SU-DHL-6 (cell line): ENCODE data around the gene ZNF423.

Experiments used
- H2AFZ ChIP-seq: fragments of 200-600 bp; sonication (generic); 2 replicates; pipeline ENCODE4 v1.6.1; 2014; ENCODE audit warnings: low read depth, mild to moderate bottlenecking, moderate library complexity, mixed read lengths, antibody characterized with exemption, low read length; ENCODE audit not compliant: severe bottlenecking
- H3F3A ChIP-seq: fragments of 200-600 bp; shearing (Covaris generic); 2 replicates; pipeline ENCODE4 v1.6.0; 2016; ENCODE audit warnings: antibody characterized with exemption, mild to moderate bottlenecking; ENCODE audit not compliant: insufficient read depth
- H3K27ac ChIP-seq: fragments of 200-600 bp; sonication (generic); 2 replicates; pipeline ENCODE4 v1.5.1; 2016; ENCODE audit warnings: low read depth, mild to moderate bottlenecking, low read length, moderate library complexity, mixed read lengths
- H3K27me3 ChIP-seq: fragments of 200-600 bp; sonication (generic), shearing (Covaris generic); 2 replicates; pipeline ENCODE4 v1.6.0; 2014; ENCODE audit warnings: mild to moderate bottlenecking, low read length
- H3K36me3 ChIP-seq: fragments of 200-600 bp; sonication (generic); 2 replicates; pipeline ENCODE4 v1.6.1; 2014; ENCODE audit warnings: mild to moderate bottlenecking, low read length, mixed read lengths
- H3K4me2 ChIP-seq: fragments of 300-600, 200-600 bp; shearing (Covaris generic), sonication (generic); 2 replicates; pipeline ENCODE4 v1.6.0; 2014; ENCODE audit warnings: low read length, low read depth, mild to moderate bottlenecking; ENCODE audit not compliant: poor library complexity, severe bottlenecking
- H3K4me3 ChIP-seq: fragments of 200-600 bp; sonication (generic); 2 replicates; pipeline ENCODE4 v1.5.1; 2014; ENCODE audit warnings: antibody characterized with exemption, low read length, mild to moderate bottlenecking, mixed read lengths; ENCODE audit not compliant: insufficient read depth, poor library complexity, severe bottlenecking
- H3K79me2 ChIP-seq: fragments of 200-600 bp; sonication (generic); 2 replicates; pipeline ENCODE4 v1.6.1; 2014; ENCODE audit warnings: mild to moderate bottlenecking, low read length, moderate library complexity; ENCODE audit not compliant: insufficient read depth
- H3K9ac ChIP-seq: fragments of 200-600 bp; sonication (generic); 2 replicates; pipeline ENCODE4 v1.7.0; 2014; ENCODE audit warnings: mild to moderate bottlenecking, low read length
- H3K9me2 ChIP-seq: fragments of 200-600 bp; sonication (generic); replicated peaks from 2 replicates; pipeline ENCODE4 v1.6.1; 2014; ENCODE audit warnings: low read length; ENCODE audit not compliant: insufficient read depth
- H3K9me3 ChIP-seq: fragments of 200-600 bp; sonication (generic); 2 replicates; pipeline ENCODE4 v1.6.1; 2014; ENCODE audit warnings: low read length, mixed read lengths; ENCODE audit not compliant: insufficient read depth
- H4K20me1 ChIP-seq: fragments of 200-600 bp; sonication (generic); 2 replicates; pipeline ENCODE4 v1.6.1; 2014; ENCODE audit warnings: low read depth, mild to moderate bottlenecking, antibody characterized with exemption, low read length, moderate library complexity, mixed read lengths
- CTCF ChIP-seq: fragments of 200-600 bp; sonication (generic); IDR thresholded peaks from one replicate; pipeline ENCODE4 v1.5.1; 2017; ENCODE audit warnings: antibody characterized with exemption, mild to moderate bottlenecking, low read length, moderate library complexity; ENCODE audit not compliant: insufficient read depth, poor library complexity, severe bottlenecking
- EZH2phosphoT487 ChIP-seq: fragments of 200-600 bp; sonication (generic), shearing (Covaris generic); conservative IDR thresholded peaks from 2 replicates; pipeline ENCODE4 v1.6.1; 2018; ENCODE audit warnings: mild to moderate bottlenecking, antibody characterized with exemption, low read length, moderate library complexity, mixed read lengths

The ZNF423 gene

GRCh38 chr16:49456763-49457162 lies 399.1 kb downstream of the ZNF423 start:
- Histone ChIP-seq H3K27ac (no peak overlapping the region), H3K9me2 (no peaks in the 10 kb centered on the region), H3K36me3 (no peaks in the 10 kb centered on the region), H2AFZ (no peak overlapping the region), H4K20me1 (no peaks in the 10 kb centered on the region), H3K27me3 (no peaks in the 10 kb centered on the region), H3K9ac (no peak overlapping the region), H3F3A (no peaks in the 10 kb centered on the region), H3K9me3 (no peaks in the 10 kb centered on the region), H3K79me2 (no peaks in the 10 kb centered on the region), H3K4me2 (no peak overlapping the region), H3K4me3 (no peak overlapping the region)
- no peak for TF ChIP-seq EZH2phosphoT487
- TF ChIP-seq CTCF = no peak

GRCh38 chr16:49455991-49456745 lies 399.7 kb downstream of the ZNF423 start:
- no peaks in the 10 kb centered on the region for H3K27me3 ChIP-seq
- H3F3A ChIP-seq = no peaks in the 10 kb centered on the region
- H3K4me2 ChIP-seq = no peak overlapping the region
- no peak for TF ChIP-seq CTCF
- no peak for TF ChIP-seq EZH2phosphoT487
- no peak overlapping the region for H3K4me3 ChIP-seq
- no peak overlapping the region for H3K9ac ChIP-seq
- no peaks in the 10 kb centered on the region for H3K9me3 ChIP-seq
- no peaks in the 10 kb centered on the region for H3K79me2 ChIP-seq
- no peaks in the 10 kb centered on the region for H3K9me2 ChIP-seq
- no peaks in the 10 kb centered on the region for H4K20me1 ChIP-seq
- H2AFZ ChIP-seq = no peak overlapping the region
- no peaks in the 10 kb centered on the region for H3K36me3 ChIP-seq
- no peak overlapping the region for H3K27ac ChIP-seq

- Histone ChIP-seq H3K36me3 (no peaks in the 10 kb centered on the region), H3K9me2 (no peaks in the 10 kb centered on the region), H3K4me2 (no peak overlapping the region), H3K9ac (no peak overlapping the region), H2AFZ (no peak overlapping the region), H3K79me2 (no peaks in the 10 kb centered on the region), H3K27me3 (no peaks in the 10 kb centered on the region), H3F3A (no peaks in the 10 kb centered on the region), H3K9me3 (no peaks in the 10 kb centered on the region), H3K27ac (no peak overlapping the region), H4K20me1 (no peaks in the 10 kb centered on the region), H3K4me3 (no peak overlapping the region)
- TF ChIP-seq CTCF = no peak
- TF ChIP-seq EZH2phosphoT487 = no peak
Measured at GRCh38 chr16:49455181-49455990, 400.5 kb downstream of the ZNF423 start.
